SK-N-SH (cell line): Measurements from ENCODE around the gene TREML4. TPM values are rescaled to one million over a fixed set of nuclear protein-coding genes. Genes with fewer than 3 reads are reported as not detected.
A peak's percentile ranks its signal among the peaks of the same experiment; 100 is the strongest.

Experiments
- CTCF ChIA-PET: fragments of 300-600, 350-600 bp; formaldehyde crosslinking; extraction: SDS; loops from one replicate; lab custom pipeline; 2021; lab: Yijun Ruan, JAX
- POLR2A ChIA-PET: fragments of 350-600 bp; sonication (Branson Sonifier 250); formaldehyde crosslinking; extraction: SDS; loops from one replicate; lab custom pipeline; 2020; ENCODE audit warnings: antibody characterized with exemption, inconsistent platforms; lab: Yijun Ruan, JAX
- DNase-seq: peaks from one replicate; pipeline ENCODE4 v3.0.0; 2012
- H2AFZ ChIP-seq: fragments of 200-600 bp; sonication (generic); 2 replicates; pipeline ENCODE4 v1.8.1; 2016; ENCODE audit warnings: antibody characterized with exemption, mild to moderate bottlenecking, low read depth
- H3F3A ChIP-seq: fragments of 200-600 bp; sonication (generic); replicated peaks from 2 replicates; pipeline ENCODE3; 2016; ENCODE audit warnings: antibody characterized with exemption, mild to moderate bottlenecking; ENCODE audit not compliant: insufficient read depth
- H3K27ac ChIP-seq, 2 experiments: fragments of 200-500 bp in 1 of 2; fragments of 200-600 bp in 1 of 2; sonication (Bioruptor generic) in 1 of 2; sonication (generic), shearing (Covaris generic) in 1 of 2; 2 replicates each; pipeline versions ENCODE4 v1.5.1 to v1.6.1; 2014 to 2016; ENCODE audit warnings: low read depth in 2 of 2, inconsistent platforms in 1 of 2, low read length in 1 of 2, mild to moderate bottlenecking in 1 of 2, mixed read lengths in 1 of 2
- H3K27me3 ChIP-seq: fragments of 200-600 bp; sonication (generic), shearing (Covaris generic); 2 replicates; pipeline ENCODE4 v1.6.1; 2016; ENCODE audit warnings: mixed run types; ENCODE audit not compliant: insufficient read depth
- H3K36me3 ChIP-seq, 2 experiments: fragments of 200-500 bp in 1 of 2; fragments of 200-600 bp in 1 of 2; sonication (Bioruptor generic) in 1 of 2; sonication (generic) in 1 of 2; replicated peaks in 1 of 2; 2 replicates each; pipeline versions ENCODE3 to v1.5.1; 2014 to 2016; ENCODE audit warnings: low read length in 1 of 2, mild to moderate bottlenecking in 1 of 2; ENCODE audit not compliant: insufficient read depth in 2 of 2, control insufficient read depth in 1 of 2
- H3K4me1 ChIP-seq, 2 experiments: fragments of 200-500 bp in 1 of 2; fragments of 200-600 bp in 1 of 2; sonication (Bioruptor generic) in 1 of 2; sonication (generic), shearing (Covaris generic) in 1 of 2; 2 replicates each; pipeline versions ENCODE4 v1.5.1 to v1.6.1; 2014 to 2016; ENCODE audit warnings: low read depth in 1 of 2, low read length in 1 of 2, mixed run types in 1 of 2; ENCODE audit not compliant: insufficient read depth in 2 of 2, control insufficient read depth in 1 of 2
- H3K4me2 ChIP-seq: fragments of 200-600 bp; sonication (generic), shearing (Covaris generic); 2 replicates; pipeline ENCODE4 v1.6.1; 2017; ENCODE audit warnings: mixed run types
- H3K4me3 ChIP-seq, 2 experiments: fragments of 200-500 bp in 1 of 2; fragments of 200-600 bp in 1 of 2; sonication (Bioruptor generic) in 1 of 2; sonication (generic), shearing (Covaris generic) in 1 of 2; 2 replicates each; pipeline versions ENCODE4 v1.5.1 to v1.8.1; 2014 to 2016; ENCODE audit warnings: low read depth in 2 of 2, inconsistent platforms in 1 of 2, low read length in 1 of 2, mild to moderate bottlenecking in 1 of 2, mixed read lengths in 1 of 2, moderate library complexity in 1 of 2
- H3K79me2 ChIP-seq: fragments of 200-600 bp; sonication (generic); 2 replicates; pipeline ENCODE4 v1.8.1; 2017; ENCODE audit warnings: mild to moderate bottlenecking; ENCODE audit not compliant: insufficient read depth
- H3K9ac ChIP-seq: fragments of 200-600 bp; sonication (generic); 2 replicates; pipeline ENCODE4 v1.6.1; 2017; ENCODE audit warnings: mixed run types
- H3K9me2 ChIP-seq: fragments of 200-600 bp; sonication (generic); 2 replicates; pipeline ENCODE4 v1.6.1; 2017; ENCODE audit warnings: mixed run types
- H3K9me3 ChIP-seq: fragments of 200-600 bp; sonication (generic); 2 replicates; pipeline ENCODE4 v1.6.1; 2017; ENCODE audit warnings: mixed run types, mild to moderate bottlenecking, moderate library complexity
- H4K20me1 ChIP-seq: fragments of 200-600 bp; sonication (generic); 2 replicates; pipeline ENCODE4 v1.6.1; 2017; ENCODE audit warnings: mild to moderate bottlenecking, mixed run types; ENCODE audit not compliant: insufficient read depth
- CTCF ChIP-seq: fragments of 200-600 bp; sonication (generic); IDR thresholded peaks from 2 replicates; pipeline ENCODE4 v1.6.1; 2017; ENCODE audit warnings: antibody characterized with exemption, mild to moderate bottlenecking, moderate library complexity
- EZH2phosphoT487 ChIP-seq: fragments of 200-600 bp; sonication (generic); IDR thresholded peaks from 2 replicates; pipeline ENCODE4 v1.6.1; 2017; ENCODE audit warnings: low read depth, mixed run types, mild to moderate bottlenecking, antibody characterized with exemption, moderate library complexity, borderline replicate concordance
- FOXM1 ChIP-seq: IDR thresholded peaks from 2 replicates; pipeline ENCODE4 v1.4.0; 2012; ENCODE audit warnings: low read depth, mild to moderate bottlenecking
- GABPA ChIP-seq: IDR thresholded peaks from 2 replicates; pipeline ENCODE4 v1.4.0; 2012; ENCODE audit warnings: low read depth, mild to moderate bottlenecking
- JUND ChIP-seq: IDR thresholded peaks from 2 replicates; pipeline ENCODE4 v1.4.0; 2012
- MXI1 ChIP-seq: IDR thresholded peaks from 2 replicates; pipeline ENCODE4 v1.6.1; 2012; ENCODE audit warnings: mild to moderate bottlenecking, low read depth, low read length, improper control_type of control experiment
- NFIC ChIP-seq: IDR thresholded peaks from 2 replicates; pipeline ENCODE4 v1.4.0; 2012; ENCODE audit warnings: borderline replicate concordance
- POLR2AphosphoS5 ChIP-seq: IDR thresholded peaks from 2 replicates; pipeline ENCODE4 v1.6.1; 2012; ENCODE audit warnings: low read depth, low read length
- RAD21 ChIP-seq: IDR thresholded peaks from 2 replicates; pipeline ENCODE4 v1.6.1; 2012; ENCODE audit warnings: mild to moderate bottlenecking, low read length
- RFX5 ChIP-seq: IDR thresholded peaks from 2 replicates; pipeline ENCODE4 v1.6.1; 2012; ENCODE audit warnings: mild to moderate bottlenecking, improper control_type of control experiment, low read length
- RXRA ChIP-seq: IDR thresholded peaks from 2 replicates; pipeline ENCODE4 v1.4.0; 2012; ENCODE audit warnings: low read depth, mild to moderate bottlenecking, borderline replicate concordance
- SMC3 ChIP-seq: IDR thresholded peaks from 2 replicates; pipeline ENCODE4 v1.6.1; 2012; ENCODE audit warnings: low read depth, low read length, improper control_type of control experiment
- TEAD4 ChIP-seq: IDR thresholded peaks from 2 replicates; pipeline ENCODE4 v1.4.0; 2012; ENCODE audit warnings: mild to moderate bottlenecking, borderline replicate concordance; ENCODE audit not compliant: insufficient read depth
- USF2 ChIP-seq: fragments of 150-350 bp; IDR thresholded peaks from 2 replicates; pipeline ENCODE4 v1.6.1; 2017; ENCODE audit warnings: antibody characterized with exemption, low read length, low read depth, borderline replicate concordance
- YY1 ChIP-seq: IDR thresholded peaks from 2 replicates; pipeline ENCODE4 v1.4.0; 2012; ENCODE audit warnings: low read depth, mild to moderate bottlenecking
- WGBS: methylation state at CpG from one replicate; pipeline ENCODE4 v1.1.6; 2017; ENCODE audit warnings: low lambda C conversion rate; 5-methylcytosine and 5-hydroxymethylcytosine counted together
- polyA plus RNA-seq, 3 experiments: library from polyadenylated mRNA; depleted of rRNA; stranded (reverse); fragments of >200 nt; gene quantifications; 2 replicates each; pipeline ENCODE4 v1.2.3, GENCODE V29; 2012
- TF ChIP-seq, protein P1 (sequence below): IDR thresholded peaks from 2 replicates; pipeline ENCODE4 v1.4.0; 2012; ENCODE audit warnings: low read depth

Gene TREML4
- polyA plus RNA-seq, 1 of the 3 experiments (the other 2 are of a cell fraction), result not detected

DNA sequence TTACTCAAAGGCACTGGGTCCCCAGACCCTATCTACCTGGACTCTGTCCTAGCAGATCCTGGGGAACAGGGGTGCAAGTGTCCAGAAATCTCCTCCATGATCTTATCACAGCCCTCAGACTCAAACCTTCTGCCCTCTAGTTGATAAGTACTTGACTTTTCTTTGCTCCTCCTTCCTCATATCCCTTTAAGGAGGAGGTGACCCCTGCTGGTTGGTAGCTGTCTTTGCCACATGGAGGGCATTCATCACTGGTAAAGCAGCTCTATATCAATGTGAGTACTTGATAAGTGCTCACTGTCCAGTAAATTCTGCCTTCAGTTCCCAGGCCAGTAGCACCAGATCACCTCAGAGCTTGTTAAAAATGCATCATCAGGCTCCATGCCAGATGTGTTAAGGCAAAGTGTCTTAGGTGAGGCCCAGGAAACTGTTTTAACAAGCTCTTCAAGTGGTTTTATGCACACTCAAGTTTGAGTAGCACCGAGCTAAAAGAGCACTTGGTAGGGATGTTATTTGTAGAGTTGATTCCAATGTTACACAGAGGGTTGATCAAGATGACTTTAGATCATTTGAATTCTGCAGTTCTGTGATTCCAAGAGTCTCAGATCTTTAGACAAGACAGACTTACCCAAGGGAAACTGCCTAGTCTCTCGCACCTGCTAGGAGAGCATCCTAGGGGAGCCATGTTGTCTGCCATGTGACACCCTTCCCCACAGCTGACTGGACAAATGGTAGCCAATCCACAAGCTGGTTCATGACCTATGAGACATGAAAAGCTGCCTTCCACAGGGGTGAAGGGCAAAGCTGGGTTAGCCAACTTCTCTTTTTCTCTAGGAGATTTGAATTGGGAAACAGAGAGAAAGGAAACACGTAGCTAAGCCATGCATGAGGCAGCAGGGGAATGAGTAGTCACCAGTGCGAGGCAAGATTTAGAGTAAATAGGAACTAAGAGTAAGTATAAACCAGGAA lies 45.8 kb upstream of the TREML4 start:
- Histone ChIP-seq H3K4me3 (no peak overlapping the region), H3K27me3 (peaks cover 10% of the 10 kb centered on the region; the same call in 1 of the 2 replicates), H3K27ac (no peak overlapping the region), H3K9me2 (no peaks in the 10 kb centered on the region), H3K4me1 (no peaks in the 10 kb centered on the region), H3F3A (no peaks in the 10 kb centered on the region), H4K20me1 (no peaks in the 10 kb centered on the region), H3K9ac (no peak overlapping the region), H2AFZ (no peak overlapping the region), H3K4me2 (no peak overlapping the region), H3K9me3 (no peaks in the 10 kb centered on the region), H3K36me3 (no peaks in the 10 kb centered on the region), H3K79me2 (no peaks in the 10 kb centered on the region)
- CTCF ChIA-PET, result interaction anchor here (0.6 to 1.6 kb wide), 18 partner anchors 9 to 1201 kb away, joined by 3 to 5 read pairs (median 4); no protein-coding TSS in a partner anchor
- TF ChIP-seq MXI1, result no peak
- peak; percentile 64 for TF ChIP-seq RAD21
- no peak for TF ChIP-seq TEAD4
- no peak for TF ChIP-seq FOXM1
- TF ChIP-seq USF2, result no peak
- no peak for TF ChIP-seq EZH2phosphoT487
- TF ChIP-seq RXRA, result no peak
- TF ChIP-seq JUND, result no peak
- peak; percentile 66 for TF ChIP-seq CTCF
- TF ChIP-seq GABPA, result no peak
- TF ChIP-seq, protein P1, sequence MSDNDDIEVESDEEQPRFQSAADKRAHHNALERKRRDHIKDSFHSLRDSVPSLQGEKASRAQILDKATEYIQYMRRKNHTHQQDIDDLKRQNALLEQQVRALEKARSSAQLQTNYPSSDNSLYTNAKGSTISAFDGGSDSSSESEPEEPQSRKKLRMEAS, result 0 out of 2 replicates have a peak, but pooled peaks have one; percentile 14
- no peak for TF ChIP-seq NFIC
- no peak for TF ChIP-seq YY1
- TF ChIP-seq POLR2AphosphoS5, result no peak
- peak; percentile 57 for TF ChIP-seq SMC3
- no peak for TF ChIP-seq RFX5
- DNase-seq, result peak; percentile 55
- 32% methylated on average over 4 of the region's 4 CpGs for WGBS
- POLR2A ChIA-PET, result no interaction called here
